ENCODE measurements around the gene TAF3.

DNA sequence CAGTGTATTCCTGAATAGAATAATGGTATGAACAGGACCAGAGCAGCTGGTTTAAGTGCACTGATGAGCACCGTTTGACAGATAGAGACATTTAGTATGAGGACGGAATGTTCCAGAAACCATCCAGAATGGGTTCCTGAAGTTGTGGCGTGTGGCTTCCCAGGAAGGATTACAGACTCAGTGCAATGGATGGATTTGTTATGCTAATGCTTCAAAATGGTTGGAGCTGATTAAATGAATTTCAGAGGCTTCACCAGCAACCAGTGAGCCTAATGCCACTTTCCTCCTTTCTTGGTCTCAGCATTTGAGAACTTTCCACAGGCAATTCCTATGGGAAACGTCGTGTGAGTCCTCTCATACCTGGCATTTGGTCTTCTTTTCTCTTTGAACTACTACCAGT lies 246.1 kb downstream of the TAF3 start:
- no peak for TF ChIP-seq YY1 (IDR thresholded peaks at IDR 0.05; ENCODE audit: insufficient read depth, insufficient read length)
- TF ChIP-seq ZNF274 (IDR thresholded peaks at IDR 0.05; ENCODE audit: low read depth, low read length) = no peak

All from NT2/D1 (cell line).